Erythroblast (primary cell): ENCODE measurements around the gene NEDD9.

Source experiments
- GATA1 ChIP-seq: IDR thresholded peaks from 2 replicates; pipeline ENCODE4 v1.6.1; 2011; ENCODE audit warnings: low read depth, mild to moderate bottlenecking, control low read depth, low read length, moderate library complexity
- POLR2A ChIP-seq: IDR thresholded peaks from 2 replicates; pipeline ENCODE4 v1.6.1; 2011; ENCODE audit warnings: mild to moderate bottlenecking, low read length

DNA sequence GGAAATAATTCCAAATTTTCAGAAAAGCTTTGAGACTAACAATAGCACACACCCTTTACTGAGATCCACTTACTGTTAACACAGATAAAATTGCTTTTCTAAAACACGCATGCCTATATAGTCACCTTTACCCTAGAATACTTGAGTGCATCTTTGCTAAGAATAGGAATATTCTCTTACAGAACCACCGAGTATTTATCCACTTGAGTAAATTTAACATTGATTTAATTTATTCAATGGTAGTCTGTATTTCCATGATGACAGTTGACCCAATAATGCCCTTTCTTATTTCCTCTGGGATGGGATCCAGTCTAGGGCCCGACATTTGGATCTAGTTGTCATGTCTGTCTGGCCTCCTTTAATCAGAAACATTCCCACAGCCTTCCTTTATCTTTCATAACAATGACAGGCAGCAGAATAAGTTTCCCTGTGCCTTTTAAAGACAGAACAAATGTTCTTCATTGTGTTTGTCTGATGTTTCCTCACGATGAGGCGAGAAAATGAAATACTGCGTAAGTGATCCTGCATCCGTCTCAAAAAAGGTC is 64.3 kb downstream of the NEDD9 start:
- TF ChIP-seq POLR2A (no peak), GATA1 (no peak)
